ENCODE measurements around the gene ATP8B4.

DNA sequence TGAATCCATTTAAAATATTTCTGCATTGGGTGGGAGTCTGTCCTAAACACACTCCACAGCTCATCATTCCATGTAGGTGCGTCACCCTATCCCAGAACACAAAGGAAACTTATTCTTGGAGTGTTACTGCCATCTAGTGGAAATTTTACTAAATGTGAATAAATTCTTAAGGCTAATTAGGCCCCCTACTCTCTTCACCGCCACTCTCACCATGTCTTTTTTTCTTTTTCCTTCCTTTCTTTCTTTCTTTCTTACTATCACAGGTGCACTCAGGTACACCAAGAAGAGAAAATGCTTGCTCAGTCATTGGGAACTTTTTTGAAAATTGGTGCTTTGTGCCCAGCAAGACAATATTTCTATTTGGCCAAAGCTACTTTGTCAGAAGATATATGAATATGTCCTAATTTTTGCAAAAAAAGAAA is 26.4 kb upstream of the ATP8B4 start:
- TF ChIP-seq POLR2A (IDR thresholded peaks at IDR 0.05; ENCODE audit: low read length) (no peak), GATA1 (IDR thresholded peaks at IDR 0.05; ENCODE audit: low read depth, low read length) (no peak)

All from erythroblast (primary cell).